Esophagus squamous epithelium (tissue), 5 donors: ENCODE measurements around the gene SRRM2. TPM values are rescaled to one million over a fixed set of nuclear protein-coding genes. Genes with fewer than 3 reads are reported as not detected.

Source experiments
- DNase-seq: peaks from one replicate; lab custom pipeline; 2025; lab: John Stamatoyannopoulos, UW
- H3K27ac ChIP-seq, 4 donors: fragments of 200-600 bp; sonication (generic); one replicate each; pipeline ENCODE4 v1.5.1; 2016 to 2019; ENCODE audit warnings: mild to moderate bottlenecking in 1 of 4
- H3K27me3 ChIP-seq, 4 donors: fragments of 200-600 bp; sonication (generic); 1 replicate in 3 of 4; 2 replicates in 1 of 4; pipeline versions ENCODE4 v1.5.1 to v1.6.0; 2017 to 2021; ENCODE audit warnings: antibody characterized with exemption in 1 of 4
- H3K36me3 ChIP-seq, 3 donors: fragments of 200-600 bp; sonication (generic); one replicate each; pipeline ENCODE4 v1.5.1; 2016 to 2019
- H3K4me1 ChIP-seq, 3 donors: fragments of 200-600 bp; sonication (generic); one replicate each; pipeline ENCODE4 v1.5.1; 2017 to 2019
- H3K4me3 ChIP-seq, 4 donors: fragments of 200-600 bp; sonication (generic); 1 replicate in 3 of 4; 2 replicates in 1 of 4; pipeline ENCODE4 v1.5.1; 2016 to 2019; ENCODE audit warnings: mild to moderate bottlenecking in 2 of 4, moderate library complexity in 1 of 4
- H3K9me3 ChIP-seq, 3 donors: fragments of 200-600 bp; sonication (generic); one replicate each; pipeline ENCODE4 v1.5.1; 2016 to 2019
- CTCF ChIP-seq, 6 experiments: fragments of 450-650 bp in 4 of 6; fragments of 200-600 bp in 2 of 6; sonication (generic) in 2 of 6; IDR thresholded peaks; one replicate each; pipeline ENCODE4 v1.5.1; 2016 to 2019; ENCODE audit warnings: antibody characterized with exemption in 6 of 6, mild to moderate bottlenecking in 4 of 6, moderate library complexity in 4 of 6
- POLR2A ChIP-seq, 4 donors: fragments of 450-650 bp; IDR thresholded peaks; one replicate each; pipeline ENCODE4 v1.6.1; 2017; ENCODE audit warnings: antibody characterized with exemption in 4 of 4, mild to moderate bottlenecking in 4 of 4, moderate library complexity in 3 of 4
- WGBS, 2 donors: methylation state at CpG; one replicate each; pipeline ENCODE4 v1.1.5; 2018; 5-methylcytosine and 5-hydroxymethylcytosine counted together
- intact Hi-C: fragments of 100-400 bp; cut with DNase I; formaldehyde crosslinking; loops from one replicate; pipeline ENCODE4 v1.15.0; 2022
- total RNA-seq, 4 donors: library from RNA; depleted of rRNA; stranded (reverse); fragments of >200 nt; gene quantifications; one replicate each; pipeline ENCODE4 v1.1.0, GENCODE V29; 2016
- donor health status: DM: yes; HTN: yes; CAD: no.

The SRRM2 gene
- total RNA-seq, 4 donors from 2014 or later: 80.7 to 290 (median 233) TPM

GRCh38 chr16:2815299-2815771 lies 62.9 kb downstream of the SRRM2 start:
- intact Hi-C loops: no loop called here
- WGBS, 2 donors: 89% methylated on average over 5 of the region's 10 CpGs; no CpG with 5 or more reads in 1 of the 2 donors
- Histone ChIP-seq H3K9me3 (no peaks in the 10 kb centered on the region), H3K4me1 (peaks cover 0 to 9% (median 4%) of the 10 kb centered on the region in 3 donors), H3K27me3 (peaks cover 0 to 91% (median 0%) of the 10 kb centered on the region in 4 donors), H3K36me3 (no peaks in the 10 kb centered on the region), H3K4me3 (no peak overlapping the region), H3K27ac (no peak overlapping the region)
- no peak for TF ChIP-seq POLR2A (IDR thresholded peaks at IDR 0.05)
- no peak for TF ChIP-seq CTCF (IDR thresholded peaks at IDR 0.05)
- no peak for DNase-seq

- no peaks in the 10 kb centered on the region for H3K9me3 ChIP-seq
- H3K27me3 ChIP-seq: peaks cover 0 to 93% (median 0%) of the 10 kb centered on the region in 4 donors
- no peaks in the 10 kb centered on the region for H3K36me3 ChIP-seq
- WGBS, 2 donors: 79% methylated on average over 5 of the region's 28 CpGs; no CpG with 5 or more reads in 1 of the 2 donors
- no peak for TF ChIP-seq POLR2A (IDR thresholded peaks at IDR 0.05)
- peak in 1 of 6 experiments; percentile 10 for TF ChIP-seq CTCF (IDR thresholded peaks at IDR 0.05)
- H3K27ac ChIP-seq: no peak within 1 kb of the TSS
- DNase-seq: no peak
- peaks cover 0 to 6% (median 4%) of the 10 kb centered on the region in 3 donors for H3K4me1 ChIP-seq
- intact Hi-C loops: no loop called here
- H3K4me3 ChIP-seq: peak within 1 kb of the TSS in 3 of 4 donors; percentile 2 to 32 (median 23)
Measured at GRCh38 chr16:2816751-2817339, 64.4 kb downstream of the SRRM2 start, which contains the start of gene PRSS21. PRSS21 (plus strand) TSS chr16:2817237; CDS start chr16:2817269, 32 bp downstream.

- Histone ChIP-seq H3K9me3 (no peaks in the 10 kb centered on the region), H3K36me3 (no peaks in the 10 kb centered on the region), H3K4me3 (peak overlapping the region in 3 of 4 donors; percentile 2 to 32 (median 23)), H3K4me1 (no peaks in the 10 kb centered on the region), H3K27me3 (peaks cover 0 to 91% (median 0%) of the 10 kb centered on the region in 4 donors), H3K27ac (no peak overlapping the region)
- no peak for DNase-seq
- intact Hi-C loops: no loop called here
- TF ChIP-seq POLR2A (IDR thresholded peaks at IDR 0.05) (no peak), CTCF (IDR thresholded peaks at IDR 0.05) (no peak)
- WGBS, 2 donors: 44 to 69% methylated on average over 12 to 22 of the region's 68 CpGs
Measured at GRCh38 chr16:2817340-2818271, 65.2 kb downstream of the SRRM2 start.

GRCh38 chr16:2818272-2818876 lies 65.9 kb downstream of the SRRM2 start:
- Histone ChIP-seq H3K4me3 (no peak overlapping the region), H3K9me3 (no peaks in the 10 kb centered on the region), H3K36me3 (no peaks in the 10 kb centered on the region), H3K27me3 (peaks cover 0 to 89% (median 0%) of the 10 kb centered on the region in 4 donors), H3K27ac (no peak overlapping the region), H3K4me1 (no peaks in the 10 kb centered on the region)
- intact Hi-C loops: no loop called here
- 55 to 80% methylated on average over 5 to 10 of the region's 10 CpGs for WGBS, 2 donors
- no peak for DNase-seq
- TF ChIP-seq CTCF (IDR thresholded peaks at IDR 0.05) (no peak), POLR2A (IDR thresholded peaks at IDR 0.05) (no peak)
